ENCODE data around the gene S100A16. TPM values are rescaled to one million over a fixed set of nuclear protein-coding genes. Genes with fewer than 3 reads are reported as not detected.
A peak's percentile ranks its signal among the peaks of the same experiment; 100 is the strongest.
"Not testable (repeated sequence)": the region's sequence is repeated elsewhere in the genome, so short reads cannot be mapped to it uniquely, and the experiment has no call there.

Gene S100A16
- total RNA-seq, 2 experiments from 2014 or later, result not detected

DNA sequence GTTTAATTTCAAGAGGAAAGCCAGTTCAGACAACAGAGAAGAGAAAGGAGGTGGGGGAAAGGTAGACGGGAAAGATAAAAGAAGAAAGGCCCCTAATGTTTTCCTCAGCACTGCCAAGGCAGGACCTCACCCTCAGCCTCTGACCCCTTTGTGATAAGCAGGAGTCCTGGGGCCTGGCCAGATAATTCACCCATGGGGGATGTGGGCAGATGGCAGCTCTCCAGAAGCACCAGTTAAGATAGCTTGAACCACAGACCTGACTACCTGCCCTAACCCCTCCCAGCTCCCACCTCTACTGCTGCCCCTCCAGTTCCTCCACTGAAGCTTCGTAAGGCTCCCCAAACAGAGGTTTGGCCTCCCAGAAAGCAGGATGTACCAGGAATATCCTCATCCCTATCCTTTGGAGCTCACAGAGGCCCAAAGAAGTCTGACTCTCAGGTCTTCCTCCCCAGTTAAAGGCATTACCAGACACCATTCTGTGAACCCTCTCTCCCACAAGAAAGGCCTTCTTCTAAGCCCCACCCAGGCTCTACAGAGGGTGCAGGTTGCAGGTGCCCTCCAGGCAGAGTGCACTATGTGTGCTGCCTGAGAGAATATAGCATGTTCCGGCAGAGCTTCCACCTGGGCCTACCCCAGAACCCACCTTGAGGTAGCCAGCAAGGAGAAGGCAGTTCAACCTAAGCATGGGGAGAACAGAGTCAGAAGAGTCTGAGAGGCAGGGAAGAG is 36.4 kb upstream of the S100A16 start:
- peak overlapping the region; percentile 62 for H3K27ac Mint-ChIP-seq
- POLR2A ChIA-PET, result interaction anchor here (0.6 to 1.1 kb wide), 5 partner anchors 13 to 1809 kb away, joined by 3 to 7 read pairs (median 3); partner anchors contain the start of gene CHTOP
- DNase-seq, result no peak

DNA sequence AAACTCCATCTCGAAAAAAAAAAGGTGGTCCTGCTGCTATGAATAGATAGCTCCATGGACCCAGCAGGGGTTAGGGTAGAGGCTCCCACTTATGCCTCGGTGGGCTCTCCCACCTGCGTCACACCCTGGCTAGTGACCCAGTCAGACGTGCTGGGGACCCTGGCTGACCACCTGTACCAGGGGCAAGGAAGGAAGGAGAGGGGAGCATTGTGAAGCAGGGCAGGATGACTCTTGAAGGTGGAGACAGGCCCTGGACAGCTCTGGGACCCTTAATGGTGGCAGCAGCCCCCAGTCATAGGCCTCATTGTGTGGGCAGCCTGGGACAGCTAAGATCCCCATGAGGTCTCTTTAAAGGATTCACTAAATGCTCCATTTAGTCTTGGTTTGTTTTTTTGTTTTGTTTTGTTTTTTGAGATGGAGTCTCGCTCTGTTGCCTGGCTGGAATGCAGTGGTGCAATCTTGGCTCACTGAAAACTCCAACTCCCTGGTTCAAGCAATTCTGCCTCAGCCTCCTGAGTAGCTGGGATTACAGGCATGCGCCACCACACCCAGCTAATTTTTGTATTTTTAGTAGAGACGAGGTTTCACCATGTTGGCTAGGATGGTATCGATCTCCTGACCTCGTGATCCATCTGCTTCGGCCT is 35.2 kb upstream of the S100A16 start:
- POLR2A ChIA-PET, result interaction anchor here (0.6 to 0.8 kb wide), 3 partner anchors 14 to 469 kb away, joined by 3 to 4 read pairs (median 4); partner anchors contain the start of gene CHTOP
- intact Hi-C loops (cut with DNase I, micrococcal nuclease), result no loop called here
- CTCF ChIA-PET, result interaction anchor here (0.6 to 1.3 kb wide), 5 partner anchors 10 to 288 kb away, joined by 3 to 5 read pairs (median 3); no protein-coding TSS in a partner anchor
- no peak overlapping the region for H3K4me3 Mint-ChIP-seq
- no peaks in the 10 kb centered on the region for H3K27me3 Mint-ChIP-seq
- no peak for DNase-seq
- peak overlapping the region; percentile 43 for H3K27ac Mint-ChIP-seq
- H3K9me3 Mint-ChIP-seq (ENCODE audit: low read depth), result no peaks in the 10 kb centered on the region
- peaks cover 45% of the 10 kb centered on the region for H3K36me3 Mint-ChIP-seq (ENCODE audit: low read depth)
- no peak for ATAC-seq
- H3K4me1 Mint-ChIP-seq, result peaks cover 51% of the 10 kb centered on the region

More for the DNA sequence above, 36.4 kb upstream of the S100A16 start:
- Mint-ChIP-seq H3K36me3 (ENCODE audit: low read depth) (peaks cover 33% of the 10 kb centered on the region), H3K4me3 (no peak overlapping the region), H3K9me3 (ENCODE audit: low read depth) (no peaks in the 10 kb centered on the region), H3K4me1 (peaks cover 42% of the 10 kb centered on the region), H3K27me3 (no peaks in the 10 kb centered on the region)
- CTCF ChIA-PET, result interaction anchor here (1.0 to 1.3 kb wide), 3 partner anchors 11 to 138 kb away, joined by 4 to 8 read pairs (median 5); no protein-coding TSS in a partner anchor
- intact Hi-C loops (cut with DNase I, micrococcal nuclease), result no loop called here
- peak; percentile 29 for ATAC-seq

DNA sequence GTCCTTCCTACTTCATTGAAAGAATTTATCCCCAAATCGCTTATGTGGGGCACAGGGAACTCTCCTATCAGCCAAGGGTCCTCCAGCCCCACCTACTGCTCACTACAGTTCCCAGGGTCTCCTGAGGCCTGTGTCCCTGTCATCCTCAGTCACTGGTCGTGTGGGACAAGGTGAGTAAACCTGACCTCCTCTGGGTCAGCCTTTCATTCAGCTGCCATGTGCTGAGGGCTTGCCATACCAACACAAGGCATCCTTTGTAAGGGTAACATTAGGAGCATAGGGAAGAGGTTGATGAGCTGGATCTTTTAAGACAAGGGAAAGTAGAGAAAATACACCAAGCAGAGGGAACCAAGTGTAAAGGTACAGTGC is 34.4 kb upstream of the S100A16 start:
- DNase-seq (no peak), ATAC-seq (no peak)
- intact Hi-C loops (cut with DNase I, micrococcal nuclease), result no loop called here
- Mint-ChIP-seq H3K36me3 (ENCODE audit: low read depth) (peaks cover 51% of the 10 kb centered on the region), H3K27me3 (no peaks in the 10 kb centered on the region), H3K4me3 (peak overlapping the region; percentile 28), H3K4me1 (peaks cover 54% of the 10 kb centered on the region), H3K9me3 (ENCODE audit: low read depth) (no peaks in the 10 kb centered on the region), H3K27ac (peak overlapping the region; percentile 75)
- ChIA-PET POLR2A (interaction anchor here (0.6 to 0.8 kb wide), 4 partner anchors 13 to 470 kb away, joined by 3 to 4 read pairs (median 4); partner anchors contain the start of gene CHTOP), CTCF (interaction anchor here (0.9 kb wide), 1 partner anchor 9 kb away, joined by 3 read pairs; no protein-coding TSS in a partner anchor)

DNA sequence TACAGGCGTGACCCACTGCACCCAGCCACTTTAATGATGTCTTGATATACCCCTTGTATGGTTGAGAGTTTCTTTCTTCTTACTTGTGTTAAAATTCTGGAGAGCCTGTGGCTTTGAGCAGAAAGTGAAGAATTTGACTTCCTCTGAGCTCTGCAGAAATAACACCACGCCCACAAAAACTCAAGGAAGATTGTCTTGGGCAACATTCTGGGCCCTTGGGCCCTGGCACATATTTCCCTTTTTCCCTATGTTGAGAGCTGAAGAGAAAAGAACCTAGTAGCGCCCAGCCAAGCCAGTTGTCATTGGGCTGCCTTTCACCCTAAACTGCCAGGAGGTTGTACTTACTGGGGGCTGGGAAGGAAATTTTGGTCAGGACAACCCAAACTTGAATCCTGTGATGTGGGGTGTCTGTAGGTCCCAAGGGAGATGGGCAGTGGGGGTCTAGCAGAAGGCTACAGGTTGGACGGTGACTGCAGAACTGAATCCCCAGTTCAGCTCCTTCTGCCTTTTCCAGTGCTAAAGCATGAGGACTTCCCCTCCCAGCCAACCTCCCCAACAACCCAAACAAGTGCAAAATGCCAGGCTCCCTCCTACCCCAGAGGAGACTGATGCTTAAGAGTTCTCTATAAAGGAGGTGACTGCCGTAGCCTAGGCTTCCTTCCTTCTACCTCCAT is 33.9 kb upstream of the S100A16 start:
- POLR2A ChIA-PET, result interaction anchor here (0.6 kb wide), 1 partner anchor 17 kb away, joined by 3 read pairs; no protein-coding TSS in a partner anchor
- intact Hi-C loops (cut with DNase I, micrococcal nuclease), result no loop called here
- CTCF ChIA-PET, result interaction anchor here (1.3 kb wide), 2 partner anchors 9 to 10 kb away, joined by 3 to 4 read pairs; no protein-coding TSS in a partner anchor
- Mint-ChIP-seq H3K4me1 (peaks cover 57% of the 10 kb centered on the region), H3K27me3 (no peaks in the 10 kb centered on the region), H3K9me3 (ENCODE audit: low read depth) (no peaks in the 10 kb centered on the region), H3K4me3 (no peak overlapping the region), H3K36me3 (ENCODE audit: low read depth) (peaks cover 57% of the 10 kb centered on the region), H3K27ac (peak overlapping the region; percentile 75)
- ATAC-seq (no peak), DNase-seq (no peak)

DNA sequence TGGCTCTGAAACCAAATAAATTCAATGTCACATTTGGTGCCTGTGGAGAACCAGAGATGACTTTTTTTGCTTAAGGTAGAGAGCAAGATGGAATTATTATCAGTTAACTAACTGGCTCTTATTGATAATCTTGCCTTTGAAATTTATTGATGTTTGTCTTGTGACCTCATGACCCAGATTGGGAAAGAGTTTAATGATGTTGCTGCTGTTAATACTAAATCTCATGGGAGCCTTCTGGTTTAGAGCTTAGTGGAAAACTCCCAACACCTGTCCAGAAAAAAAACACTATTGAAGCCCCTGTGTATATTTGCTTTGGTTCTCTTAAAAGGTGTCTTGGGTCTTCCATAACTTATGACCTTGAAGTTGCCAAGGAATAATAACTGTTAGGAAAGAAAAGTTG is 30.9 kb upstream of the S100A16 start:
- Mint-ChIP-seq H3K4me1 (peaks cover 50% of the 10 kb centered on the region), H3K4me3 (no peak overlapping the region), H3K9me3 (ENCODE audit: low read depth) (no peaks in the 10 kb centered on the region), H3K27me3 (no peaks in the 10 kb centered on the region), H3K27ac (peak overlapping the region; percentile 73), H3K36me3 (ENCODE audit: low read depth) (peaks cover 75% of the 10 kb centered on the region)
- ATAC-seq, result no peak
- intact Hi-C loops (cut with DNase I, micrococcal nuclease), result no loop called here
- DNase-seq, result no peak
- CTCF ChIA-PET, result interaction anchor here (0.8 to 1.9 kb wide), 7 partner anchors 10 to 691 kb away, joined by 3 to 7 read pairs (median 4); partner anchors contain the start of genes CHTOP, ILF2 and S100A13
- POLR2A ChIA-PET, result interaction anchor here (0.6 to 1.2 kb wide), 3 partner anchors 10 to 92 kb away, joined by 3 to 6 read pairs (median 3); partner anchors contain the start of genes CHTOP and SNAPIN

DNA sequence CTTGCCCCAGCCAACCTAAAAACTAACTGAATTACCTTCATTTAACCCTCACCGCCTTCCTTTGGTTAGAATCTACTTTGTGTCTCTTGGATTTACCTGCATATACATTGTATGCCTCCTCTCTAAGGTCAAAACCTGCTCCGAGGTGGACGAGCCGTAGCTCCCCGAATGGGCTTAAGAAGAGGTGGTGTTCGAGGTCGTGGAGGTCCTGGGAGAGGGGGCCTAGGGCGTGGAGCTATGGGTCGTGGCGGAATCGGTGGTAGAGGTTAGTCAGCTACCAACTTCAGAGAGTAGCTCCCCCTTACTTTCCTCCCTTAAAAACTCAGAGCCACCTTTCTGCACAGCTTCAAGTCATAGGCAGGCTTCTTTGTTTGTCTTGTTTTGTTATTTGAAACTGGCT is 30.2 kb upstream of the S100A16 start:
- ChIA-PET CTCF (interaction anchor here (0.5 to 1.8 kb wide), 7 partner anchors 9 to 174 kb away, joined by 3 to 7 read pairs (median 3); partner anchors contain the start of genes CHTOP and S100A13), POLR2A (interaction anchor here (0.5 to 1.2 kb wide), 5 partner anchors 9 to 516 kb away, joined by 3 to 6 read pairs (median 3); partner anchors contain the start of gene CHTOP)
- peak overlapping the region; percentile 44 for H3K27ac Mint-ChIP-seq
- intact Hi-C loops (cut with DNase I, micrococcal nuclease), result no loop called here
- peaks cover 80% of the 10 kb centered on the region for H3K36me3 Mint-ChIP-seq (ENCODE audit: low read depth)
- no peak for DNase-seq
- H3K4me3 Mint-ChIP-seq, result no peak overlapping the region
- no peak for ATAC-seq
- H3K27me3 Mint-ChIP-seq, result no peaks in the 10 kb centered on the region
- H3K9me3 Mint-ChIP-seq (ENCODE audit: low read depth), result no peaks in the 10 kb centered on the region
- H3K4me1 Mint-ChIP-seq, result peaks cover 44% of the 10 kb centered on the region

DNA sequence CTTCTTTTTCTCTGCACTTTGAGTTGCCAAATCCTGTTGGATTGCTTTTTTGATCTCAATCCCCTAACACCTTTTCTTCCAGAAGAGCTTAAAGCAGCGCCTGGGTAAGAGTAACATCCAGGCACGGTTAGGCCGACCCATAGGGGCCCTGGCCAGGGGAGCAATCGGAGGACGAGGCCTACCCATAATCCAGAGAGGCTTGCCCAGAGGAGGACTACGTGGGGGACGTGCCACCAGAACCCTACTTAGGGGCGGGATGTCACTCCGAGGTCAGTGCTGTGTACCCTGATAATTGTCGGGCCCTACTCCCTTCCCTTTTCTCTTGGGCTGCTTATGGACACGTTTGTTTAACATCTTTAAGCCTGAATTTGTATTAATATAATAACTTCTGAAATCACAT is 29.2 kb upstream of the S100A16 start:
- POLR2A ChIA-PET, result no interaction called here
- intact Hi-C loops (cut with DNase I, micrococcal nuclease), result no loop called here
- H3K27me3 Mint-ChIP-seq, result no peaks in the 10 kb centered on the region
- H3K4me3 Mint-ChIP-seq, result no peak overlapping the region
- DNase-seq (no peak), ATAC-seq (no peak)
- H3K36me3 Mint-ChIP-seq (ENCODE audit: low read depth), result peaks cover 82% of the 10 kb centered on the region
- H3K9me3 Mint-ChIP-seq (ENCODE audit: low read depth), result no peaks in the 10 kb centered on the region
- peaks cover 45% of the 10 kb centered on the region for H3K4me1 Mint-ChIP-seq
- H3K27ac Mint-ChIP-seq, result peak overlapping the region; percentile 39
- CTCF ChIA-PET, result interaction anchor here (0.6 to 1.8 kb wide), 3 partner anchors 25 to 348 kb away, joined by 3 to 7 read pairs (median 4); no protein-coding TSS in a partner anchor

DNA sequence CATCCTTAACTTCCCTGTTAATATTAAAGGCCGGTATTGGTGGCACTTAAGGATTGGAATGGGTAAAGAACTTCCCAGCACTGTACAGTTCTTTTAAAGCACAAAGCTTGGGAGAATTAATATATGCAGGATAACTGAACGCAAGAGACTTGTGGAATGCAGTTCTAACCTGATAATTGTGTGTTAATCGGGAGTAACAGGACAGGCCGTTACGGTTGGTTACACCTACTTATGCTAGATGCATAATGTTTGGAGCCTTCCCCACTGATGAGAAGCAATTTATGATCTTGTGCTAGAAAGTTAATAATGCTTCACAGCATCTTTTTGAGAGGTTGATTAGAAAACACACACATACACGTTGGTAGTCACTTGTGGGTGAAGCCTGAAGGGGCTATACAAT is 27.9 kb upstream of the S100A16 start:
- Mint-ChIP-seq H3K9me3 (ENCODE audit: low read depth) (no peaks in the 10 kb centered on the region), H3K36me3 (ENCODE audit: low read depth) (peaks cover 82% of the 10 kb centered on the region), H3K4me1 (peaks cover 51% of the 10 kb centered on the region), H3K4me3 (no peak overlapping the region), H3K27ac (peak overlapping the region; percentile 22), H3K27me3 (no peaks in the 10 kb centered on the region)
- CTCF ChIA-PET, result interaction anchor here (2.2 kb wide), 1 partner anchor 130 kb away, joined by 7 read pairs; no protein-coding TSS in a partner anchor
- ATAC-seq (no peak), DNase-seq (no peak)
- POLR2A ChIA-PET, result interaction anchor here (0.8 kb wide), 1 partner anchor 13 kb away, joined by 3 read pairs; the partner anchor contains the start of gene S100A1
- intact Hi-C loops (cut with DNase I, micrococcal nuclease), result no loop called here

DNA sequence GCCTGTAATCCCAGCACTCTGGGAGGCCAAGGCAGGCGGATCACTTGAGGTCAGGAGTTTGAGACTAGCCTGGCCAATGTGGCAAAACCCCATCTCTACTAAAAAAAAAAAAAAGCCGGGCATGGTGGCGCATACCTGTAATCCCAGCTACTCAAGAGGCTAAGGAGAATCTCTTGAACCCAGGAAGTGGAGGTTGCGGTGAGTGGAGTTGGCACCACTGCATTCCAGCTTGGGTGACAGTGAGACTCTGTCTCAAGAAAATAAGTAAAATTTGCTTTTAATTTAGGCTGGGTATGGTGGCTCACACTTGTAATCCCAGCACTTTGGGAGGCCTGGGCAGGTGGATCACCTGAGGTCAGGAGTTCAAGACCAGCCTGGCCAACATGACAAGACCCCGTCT is 27.3 kb upstream of the S100A16 start:
- H3K4me3 Mint-ChIP-seq; intact Hi-C loops (cut with DNase I, micrococcal nuclease); H3K27ac Mint-ChIP-seq; DNase-seq; ATAC-seq; H3K27me3 Mint-ChIP-seq; H3K9me3 Mint-ChIP-seq (ENCODE audit: low read depth): not testable (repeated sequence)
- Mint-ChIP-seq H3K4me1 (peaks cover 49% of the 10 kb centered on the region), H3K36me3 (ENCODE audit: low read depth) (peaks cover 79% of the 10 kb centered on the region)
- ChIA-PET CTCF (interaction anchor here (1.2 to 2.2 kb wide), 2 partner anchors 20 to 130 kb away, joined by 3 to 7 read pairs; no protein-coding TSS in a partner anchor), POLR2A (interaction anchor here (0.6 to 1.0 kb wide), 4 partner anchors 10 to 92 kb away, joined by 3 to 6 read pairs (median 4); partner anchors contain the start of gene S100A1)

DNA sequence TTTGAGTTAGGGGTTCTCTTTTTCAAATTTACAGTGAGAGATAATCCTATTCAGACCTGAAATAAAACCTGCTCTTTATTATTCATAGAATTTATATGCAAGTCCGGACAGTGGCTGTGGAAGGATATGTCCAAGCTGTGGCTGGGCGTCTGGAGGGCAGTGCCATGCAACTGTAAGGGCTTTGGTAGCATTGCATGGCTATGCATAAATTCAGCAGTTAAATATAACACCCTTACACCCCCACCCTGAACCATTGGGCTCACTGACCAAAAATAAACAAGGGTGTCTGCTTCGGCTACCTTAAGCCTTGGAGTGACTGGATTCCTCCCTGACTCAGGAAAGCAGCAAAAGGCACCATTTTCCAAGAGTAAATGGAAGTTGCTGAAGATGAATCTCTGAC is 26.3 kb upstream of the S100A16 start:
- H3K4me3 Mint-ChIP-seq, result no peak overlapping the region
- H3K36me3 Mint-ChIP-seq (ENCODE audit: low read depth), result peaks cover 76% of the 10 kb centered on the region
- H3K4me1 Mint-ChIP-seq, result peaks cover 45% of the 10 kb centered on the region
- ChIA-PET POLR2A (interaction anchor here (0.6 kb wide), 1 partner anchor 29 kb away, joined by 3 read pairs; no protein-coding TSS in a partner anchor), CTCF (interaction anchor here (0.7 to 2.2 kb wide), 4 partner anchors 10 to 129 kb away, joined by 3 to 8 read pairs (median 5); no protein-coding TSS in a partner anchor)
- no peaks in the 10 kb centered on the region for H3K9me3 Mint-ChIP-seq (ENCODE audit: low read depth)
- intact Hi-C loops (cut with DNase I, micrococcal nuclease), result no loop called here
- DNase-seq (no peak), ATAC-seq (no peak)
- no peaks in the 10 kb centered on the region for H3K27me3 Mint-ChIP-seq
- no peak overlapping the region for H3K27ac Mint-ChIP-seq
